ENCODE data around the gene OXER1.

DNA sequence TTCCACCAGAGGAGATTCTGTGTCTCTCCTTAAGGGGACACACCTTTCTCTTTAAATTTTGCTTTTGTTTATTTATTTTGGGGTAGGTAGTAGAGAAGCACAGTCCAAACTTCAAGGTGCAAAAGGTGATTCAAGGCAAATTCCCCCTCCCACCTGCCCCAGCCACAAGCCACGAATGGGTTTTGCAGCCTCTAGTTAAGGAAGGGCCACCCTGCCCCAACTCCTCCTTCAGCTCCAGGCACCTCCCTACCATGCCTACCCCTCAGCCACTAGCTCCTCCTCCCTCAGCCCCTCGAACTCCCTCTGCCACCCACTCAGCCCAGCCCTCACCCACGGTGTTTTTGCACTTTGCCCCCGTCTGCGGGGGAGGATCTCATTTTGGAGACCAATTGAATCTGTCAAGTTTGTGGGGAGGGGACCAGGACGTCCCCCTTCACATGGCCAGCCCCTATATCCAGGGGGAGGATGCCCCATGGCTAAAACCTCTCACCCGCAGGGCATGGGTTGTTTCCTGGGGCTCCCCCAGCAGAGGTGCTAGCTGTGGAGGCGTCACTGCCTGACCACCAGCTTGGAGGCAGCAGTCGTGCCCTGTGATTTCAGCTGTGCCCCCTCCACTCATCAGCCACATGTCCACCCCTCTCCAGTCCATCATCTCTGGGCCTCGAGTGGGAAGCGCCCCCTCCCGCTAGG, 24.0 kb upstream of the OXER1 start:
- TF ChIP-seq, protein P1, sequence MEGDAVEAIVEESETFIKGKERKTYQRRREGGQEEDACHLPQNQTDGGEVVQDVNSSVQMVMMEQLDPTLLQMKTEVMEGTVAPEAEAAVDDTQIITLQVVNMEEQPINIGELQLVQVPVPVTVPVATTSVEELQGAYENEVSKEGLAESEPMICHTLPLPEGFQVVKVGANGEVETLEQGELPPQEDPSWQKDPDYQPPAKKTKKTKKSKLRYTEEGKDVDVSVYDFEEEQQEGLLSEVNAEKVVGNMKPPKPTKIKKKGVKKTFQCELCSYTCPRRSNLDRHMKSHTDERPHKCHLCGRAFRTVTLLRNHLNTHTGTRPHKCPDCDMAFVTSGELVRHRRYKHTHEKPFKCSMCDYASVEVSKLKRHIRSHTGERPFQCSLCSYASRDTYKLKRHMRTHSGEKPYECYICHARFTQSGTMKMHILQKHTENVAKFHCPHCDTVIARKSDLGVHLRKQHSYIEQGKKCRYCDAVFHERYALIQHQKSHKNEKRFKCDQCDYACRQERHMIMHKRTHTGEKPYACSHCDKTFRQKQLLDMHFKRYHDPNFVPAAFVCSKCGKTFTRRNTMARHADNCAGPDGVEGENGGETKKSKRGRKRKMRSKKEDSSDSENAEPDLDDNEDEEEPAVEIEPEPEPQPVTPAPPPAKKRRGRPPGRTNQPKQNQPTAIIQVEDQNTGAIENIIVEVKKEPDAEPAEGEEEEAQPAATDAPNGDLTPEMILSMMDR (IDR thresholded peaks at IDR 0.05) = no peak
- no peak for TF ChIP-seq POLR2A (IDR thresholded peaks at IDR 0.05)
